GM18505 (cell line): ENCODE results near the gene FLOT1.
"Not testable (repeated sequence)": the region's sequence is repeated elsewhere in the genome, so short reads cannot be mapped to it uniquely, and the experiment has no call there.

Experiments
- ATAC-seq: cut with Tn5 transposase; IDR thresholded peaks from one replicate; pipeline ENCODE4 v1.9.1; 2021; ENCODE audit not compliant: unreplicated experiment
- POLR2A ChIP-seq: IDR thresholded peaks from 4 replicates; pipeline ENCODE4 v1.6.1; 2011; ENCODE audit warnings: borderline replicate concordance; ENCODE audit not compliant: insufficient read depth, insufficient read length; ENCODE audit errors: extremely low read depth

The FLOT1 gene

GRCh38 chr6:30770592-30770991 lies 28.1 kb upstream of the FLOT1 start:
- ATAC-seq, result no peak
- TF ChIP-seq POLR2A, result no peak

GRCh38 chr6:30769853-30770524 lies 27.5 kb upstream of the FLOT1 start:
- ATAC-seq, result no peak
- no peak for TF ChIP-seq POLR2A

DNA sequence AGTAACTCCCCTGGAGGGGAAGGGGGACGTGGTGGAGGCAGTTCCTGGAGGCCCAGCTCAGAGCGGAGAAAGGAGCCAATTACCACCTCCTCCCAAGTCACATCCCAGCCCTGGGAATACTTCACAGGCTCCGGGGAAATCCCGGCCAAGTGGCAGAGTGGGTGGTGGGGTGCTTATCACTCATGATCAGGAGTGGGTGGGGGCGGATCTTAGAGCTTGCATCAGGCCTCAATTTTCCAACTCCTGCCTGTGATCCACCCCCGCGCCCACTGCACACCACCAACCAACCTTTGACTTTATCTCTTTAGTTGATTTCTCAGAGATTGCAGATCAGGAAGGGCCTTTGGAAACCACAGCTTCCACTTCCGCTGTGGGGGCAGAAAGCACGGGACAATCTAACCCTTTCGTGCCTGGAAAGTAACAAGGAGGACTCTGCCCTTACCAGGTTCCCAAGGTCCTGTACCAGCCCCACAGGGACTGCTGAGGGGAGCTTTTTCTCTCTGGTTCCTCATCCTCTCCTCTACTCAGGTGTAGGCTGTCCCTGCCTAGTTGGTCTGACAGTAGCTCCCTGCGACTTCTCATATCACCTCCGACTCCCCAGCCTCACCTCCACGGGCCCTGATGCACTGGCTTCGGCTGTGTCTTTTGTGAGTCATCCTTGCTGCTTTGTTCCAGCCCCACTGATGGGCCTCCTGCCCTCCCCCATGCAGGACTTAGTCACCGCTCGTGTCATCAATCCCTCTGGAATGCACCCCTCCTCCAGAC lies 26.8 kb upstream of the FLOT1 start:
- no peak for ATAC-seq
- no peak for TF ChIP-seq POLR2A

DNA sequence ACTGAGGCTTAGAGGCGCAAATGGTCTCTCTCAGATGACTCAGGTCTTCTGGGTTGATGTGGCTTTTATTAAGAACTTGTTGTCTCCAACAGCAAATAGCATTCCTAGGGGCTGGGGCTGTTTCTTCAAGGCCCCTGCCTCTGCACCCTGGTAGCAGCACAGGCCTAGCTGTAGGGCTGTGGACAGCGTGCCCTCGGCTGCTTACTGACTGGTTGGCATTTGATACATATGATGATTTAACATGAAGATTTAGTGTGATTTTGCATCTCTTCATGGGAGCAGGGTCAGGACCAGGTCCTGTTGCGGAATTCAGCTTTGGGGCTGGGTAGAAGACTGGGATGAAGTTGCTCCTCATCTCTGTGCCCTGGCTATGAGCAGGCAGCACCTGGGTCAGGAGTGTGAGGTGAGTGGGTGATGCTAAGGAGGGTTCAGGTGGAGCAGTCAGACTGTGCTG lies 26.2 kb upstream of the FLOT1 start:
- ATAC-seq, result no peak
- TF ChIP-seq POLR2A, result no peak

DNA sequence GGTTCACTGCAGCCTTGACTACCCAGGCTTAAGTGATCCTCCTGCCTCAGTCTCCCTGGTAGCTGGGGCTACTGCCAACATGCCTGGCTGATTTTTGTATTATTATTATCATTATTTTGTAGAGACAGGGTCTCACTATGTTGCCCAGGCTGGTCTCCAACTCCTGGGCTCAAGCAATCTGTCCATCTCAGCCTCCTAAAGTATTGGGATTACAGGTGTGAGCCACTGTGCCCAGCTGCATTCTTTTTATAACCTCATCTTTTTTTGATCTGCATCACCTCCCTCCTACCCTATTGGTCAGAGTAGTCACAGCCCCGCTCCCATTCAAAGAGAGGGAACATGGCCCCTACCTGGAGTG lies 25.4 kb upstream of the FLOT1 start:
- ATAC-seq, result no peak
- no peak for TF ChIP-seq POLR2A

DNA sequence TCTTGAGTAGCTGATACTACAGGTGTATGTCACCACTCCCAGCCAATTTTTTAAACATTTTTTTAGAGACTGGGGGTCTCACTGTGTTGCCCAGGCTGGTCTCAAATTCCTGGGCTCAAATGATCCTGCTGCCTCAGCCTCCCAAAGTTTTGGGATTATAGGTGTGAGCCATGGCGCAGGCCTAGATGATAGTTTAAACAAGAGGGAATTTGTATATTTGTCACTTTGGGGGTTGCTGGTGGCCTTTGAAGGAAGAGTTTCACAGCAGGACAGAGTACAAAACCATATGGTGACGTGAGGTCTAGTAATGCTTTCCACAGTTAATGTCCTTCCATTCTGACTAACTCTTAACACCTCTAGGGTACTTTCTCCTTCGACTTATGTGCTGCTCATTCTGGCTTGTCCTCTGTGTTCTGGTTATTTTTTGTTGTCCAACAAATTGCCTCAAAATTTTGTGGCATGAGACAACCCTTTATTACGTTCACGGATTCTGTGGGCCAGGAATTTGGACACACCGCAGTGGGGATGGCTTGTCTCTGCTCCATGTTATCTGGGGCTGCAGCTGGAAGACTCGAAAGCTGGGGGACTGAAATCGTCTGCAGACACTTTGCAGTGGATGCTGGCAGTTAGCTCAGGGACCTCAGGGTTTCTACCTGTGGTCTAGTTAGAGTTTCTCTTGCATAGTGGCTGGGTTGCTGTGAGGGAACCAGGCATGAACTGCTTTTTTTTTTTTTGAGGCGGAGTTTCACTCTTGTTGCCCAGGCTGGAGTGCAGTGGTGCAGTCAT lies 24.9 kb upstream of the FLOT1 start:
- no peak for TF ChIP-seq POLR2A

DNA sequence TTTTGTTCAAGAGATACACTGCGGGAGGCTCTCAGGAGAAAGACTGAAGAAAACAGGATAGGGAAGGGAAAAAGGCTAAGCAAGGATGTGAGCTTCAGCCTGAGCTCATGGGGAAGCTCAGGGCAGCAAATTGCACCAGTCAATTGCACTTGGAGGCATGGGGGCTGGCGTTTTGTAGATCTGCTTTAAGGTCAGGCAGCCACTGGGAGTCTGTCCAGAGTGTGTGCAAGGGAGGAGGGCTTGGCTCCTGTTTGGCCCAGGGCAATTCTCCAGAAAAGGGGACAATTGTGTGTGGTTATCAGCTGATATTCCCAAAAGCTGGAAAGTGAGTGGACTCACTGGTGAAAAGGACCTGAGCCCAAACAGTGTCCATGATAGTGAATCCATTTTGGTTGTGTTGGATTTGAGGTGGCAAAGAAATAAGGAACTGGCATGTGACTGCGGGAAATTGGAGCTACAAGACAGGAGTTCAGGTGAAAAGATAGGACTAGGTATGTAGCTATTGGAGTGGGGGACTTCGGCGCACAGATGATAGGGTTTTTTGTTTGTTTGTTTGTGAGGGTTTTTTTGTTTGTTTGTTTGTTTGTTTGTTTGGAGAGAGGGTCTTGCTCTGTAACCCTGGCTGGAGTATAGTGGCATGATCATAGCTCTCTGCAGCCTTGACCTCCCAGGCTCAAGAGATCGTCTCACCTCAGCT lies 24.1 kb upstream of the FLOT1 start:
- ATAC-seq, result no peak
- no peak for TF ChIP-seq POLR2A

More for the DNA sequence above, 24.9 kb upstream of the FLOT1 start:
- no peak for ATAC-seq

DNA sequence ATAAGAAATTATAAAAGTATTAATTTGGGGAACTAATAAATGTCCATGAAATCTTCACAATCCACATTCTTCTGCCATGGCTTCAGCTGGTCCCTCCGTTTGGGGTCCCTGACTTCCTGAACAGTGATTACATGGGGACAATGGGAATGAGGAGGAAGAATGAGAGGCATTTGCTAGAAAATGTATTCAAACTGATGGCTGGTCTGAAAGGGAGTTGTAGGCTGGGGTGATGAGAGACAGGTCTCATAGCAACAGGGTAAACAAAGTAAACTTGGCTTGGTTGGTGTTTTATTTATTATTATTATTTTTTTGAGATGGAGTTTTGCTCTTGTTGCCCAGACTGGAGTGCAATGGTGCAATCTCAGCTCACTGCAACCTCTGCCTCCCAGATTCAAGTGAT lies 23.0 kb upstream of the FLOT1 start:
- ATAC-seq, result not testable (repeated sequence)

GRCh38 chr6:30764490-30765043 lies 22.1 kb upstream of the FLOT1 start:
- ATAC-seq, result not testable (repeated sequence)

GRCh38 chr6:30763618-30764489 lies 21.4 kb upstream of the FLOT1 start:
- ATAC-seq, result no peak
- no peak for TF ChIP-seq POLR2A

GRCh38 chr6:30763155-30763617 lies 20.7 kb upstream of the FLOT1 start:
- ATAC-seq, result no peak
- TF ChIP-seq POLR2A, result no peak

GRCh38 chr6:30761791-30762429 lies 19.4 kb upstream of the FLOT1 start:
- no peak for ATAC-seq
- TF ChIP-seq POLR2A, result no peak

DNA sequence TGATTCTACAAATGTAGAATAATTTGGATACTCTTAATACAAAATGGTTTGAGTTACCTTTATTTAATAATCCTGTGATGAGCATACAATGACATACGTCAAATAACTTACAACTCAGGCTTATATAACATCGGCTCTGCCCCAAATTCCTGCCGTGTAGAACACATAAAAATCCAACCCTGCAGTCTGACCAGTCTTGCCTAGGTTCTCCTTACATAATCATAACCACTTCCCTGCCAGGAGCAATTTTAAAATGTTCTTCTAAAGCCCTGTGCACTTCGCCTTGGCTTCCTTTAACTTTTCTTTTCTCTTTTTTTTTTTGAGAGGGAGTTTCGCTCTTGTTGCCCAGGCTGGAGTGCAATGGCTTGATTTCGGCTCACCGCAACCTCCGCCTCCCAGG lies 18.1 kb upstream of the FLOT1 start:
- ATAC-seq, result no peak
- TF ChIP-seq POLR2A, result no peak
